GM19023 (cell line): ENCODE measurements around the gene SIDT1.

Experiments used
- ATAC-seq: cut with Tn5 transposase; IDR thresholded peaks from one replicate; pipeline ENCODE4 v1.9.1; 2021; ENCODE audit warnings: mild to moderate bottlenecking, moderate library complexity; ENCODE audit not compliant: unreplicated experiment

Gene SIDT1

DNA sequence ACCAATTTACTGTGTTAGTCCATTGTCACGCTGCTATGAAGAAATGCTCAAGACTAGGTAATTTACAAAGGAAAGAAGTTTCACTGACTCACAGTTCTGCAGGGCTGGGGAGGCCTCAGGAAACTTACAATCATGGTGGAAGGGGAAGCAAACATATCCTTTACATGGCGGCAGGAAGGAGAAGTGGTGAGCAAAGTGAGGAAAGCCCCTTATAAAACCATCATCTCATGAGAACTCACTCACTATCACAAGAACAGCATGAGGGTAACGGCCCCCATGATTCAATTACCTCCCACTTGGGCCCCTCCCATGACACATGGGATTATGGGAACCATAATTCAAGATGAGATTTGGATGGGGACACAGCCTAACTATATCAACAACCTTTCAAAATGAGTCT is 143.9 kb downstream of the SIDT1 start:
- no peak for ATAC-seq

DNA sequence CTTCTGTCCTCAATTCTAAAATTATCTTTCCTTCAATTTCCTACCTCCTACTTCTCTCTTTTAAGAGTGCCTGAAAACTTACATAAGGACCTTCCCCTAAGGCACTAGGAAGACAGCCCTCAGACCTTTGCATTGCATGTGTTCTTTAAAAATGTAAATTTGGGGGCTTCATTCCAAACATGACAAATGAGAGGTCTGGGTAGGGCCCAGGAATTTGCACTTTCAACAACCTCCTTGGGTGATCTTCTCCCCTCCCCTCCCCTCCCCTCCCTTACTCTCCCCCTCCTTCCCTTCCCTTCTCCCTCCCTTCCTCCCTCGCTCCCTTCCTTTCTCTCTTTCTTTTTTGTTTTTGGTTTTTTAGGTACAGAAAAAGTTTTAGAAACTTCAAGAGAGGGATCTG is 145.4 kb downstream of the SIDT1 start:
- ATAC-seq, result no peak

DNA sequence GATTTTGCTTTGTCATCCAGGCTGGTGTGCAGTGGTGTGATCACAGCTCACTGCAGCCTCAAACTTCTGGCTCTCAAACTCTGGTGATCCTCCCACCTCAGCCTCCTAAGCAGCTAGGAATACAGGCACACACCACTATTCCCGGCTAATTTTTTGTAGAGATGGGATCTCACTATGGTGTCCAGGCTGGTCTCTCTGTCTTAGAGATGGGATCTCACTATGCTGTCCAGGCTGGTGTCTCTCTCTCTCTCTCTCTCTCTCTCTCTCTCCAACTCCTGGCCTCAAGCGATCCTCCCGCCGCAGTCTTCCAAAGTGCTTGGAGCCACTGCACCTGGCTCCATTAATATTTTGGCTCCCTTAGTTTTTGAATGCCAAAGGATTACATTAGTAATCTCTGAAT is 146.4 kb downstream of the SIDT1 start:
- no peak for ATAC-seq
